D721Med (cell line): ENCODE results near the gene SGMS2.

Experiments
- DNase-seq: peaks from one replicate; pipeline ENCODE4 v3.0.0; 2011; ENCODE audit warnings: low spot score; ENCODE audit not compliant: insufficient read length
- FAIRE-seq: peaks from 2 replicates; lab custom pipeline; 2011; peaks lifted over from hg19 to GRCh38; lab: Jason Lieb, UNC
- CTCF ChIP-seq: IDR thresholded peaks from 2 replicates; pipeline ENCODE4 v1.5.1; 2012; ENCODE audit warnings: mild to moderate bottlenecking, control low read depth; ENCODE audit not compliant: insufficient read depth; ENCODE audit errors: missing control alignments

The SGMS2 gene

GRCh38 chr4:107824350-107825071, at the start of gene SGMS2:
TSS of gene SGMS2 (plus strand) at chr4:107824932. CDS start at chr4:107895554, 70,622 bp downstream.
- DNase-seq (no peak), FAIRE-seq (no peak)
- TF ChIP-seq CTCF = no peak

- no peak for FAIRE-seq
- no peak for TF ChIP-seq CTCF
- no peak for DNase-seq
Measured at GRCh38 chr4:107777890-107778289, 46.8 kb upstream of the SGMS2 start.

GRCh38 chr4:107778784-107779530, 45.8 kb upstream of the SGMS2 start:
- no peak for TF ChIP-seq CTCF
- no peak for DNase-seq
- no peak for FAIRE-seq

GRCh38 chr4:107780665-107781064, 44.1 kb upstream of the SGMS2 start:
- FAIRE-seq (no peak), DNase-seq (no peak)
- TF ChIP-seq CTCF = no peak

GRCh38 chr4:107791902-107792301, 32.8 kb upstream of the SGMS2 start:
- no peak for FAIRE-seq
- no peak for TF ChIP-seq CTCF
- DNase-seq = no peak

- no peak for FAIRE-seq
- TF ChIP-seq CTCF = no peak
- no peak for DNase-seq
Measured at GRCh38 chr4:107792711-107793110, 32.0 kb upstream of the SGMS2 start.

GRCh38 chr4:107793996-107794395, 30.7 kb upstream of the SGMS2 start:
- DNase-seq (no peak), FAIRE-seq (no peak)
- no peak for TF ChIP-seq CTCF
